K562 (cell line): Measurements from ENCODE around the gene SIGLEC15. TPM values are rescaled to one million over a fixed set of nuclear protein-coding genes. Genes with fewer than 3 reads are reported as not detected.

Experiments
- ATAC-seq: fragments of 200-7000 bp; cut with Tn5 transposase; 3 replicates; pipeline ENCODE4 v1.9.1; 2020; ENCODE audit warnings: moderate library complexity
- BruUV-seq: library from RNA; stranded (reverse); fragments of 400-500 nt; replicated peaks from 2 replicates; lab custom pipeline; 2021; lab: Mats Ljungman, UMichigan
- CTCF ChIA-PET: fragments of 300-600 bp; formaldehyde crosslinking; extraction: SDS; loops from one replicate; lab custom pipeline; 2021; ENCODE audit warnings: low intra/inter-chr PET ratio; lab: Yijun Ruan, JAX
- POLR2A ChIA-PET: fragments of 300-600, 350-650 bp; sonication (Branson Sonifier 250); formaldehyde crosslinking; extraction: SDS; loops from one replicate; lab custom pipeline; 2021; ENCODE audit warnings: antibody characterized with exemption, inconsistent platforms; lab: Yijun Ruan, JAX
- DNase-seq, 4 experiments: peaks; one replicate each; pipeline versions ENCODE4 v3.0.0 to v3.0.0-alpha.2; 2011 to 2018; ENCODE audit warnings: low spot score in 3 of 4, mixed read lengths in 3 of 4; ENCODE audit errors: extremely low read depth in 1 of 4
- FAIRE-seq: peaks from 2 replicates; lab custom pipeline; 2011; peaks lifted over from hg19 to GRCh38; lab: Jason Lieb, UNC
- H2AFZ ChIP-seq: 2 replicates; pipeline ENCODE4 v1.6.0; 2011; ENCODE audit warnings: low read depth, low read length, control low read depth, inconsistent platforms
- H3K27ac ChIP-seq: fragments of 200-600 bp; 3 replicates; pipeline ENCODE4 v1.8.0; 2011; ENCODE audit warnings: low read depth, mild to moderate bottlenecking, control low read depth, inconsistent platforms, low read length, moderate library complexity, mixed read lengths; ENCODE audit errors: extremely low read depth
- H3K27me3 ChIP-seq, 2 experiments: fragments of 300-600 bp in 1 of 2; 2 replicates in 1 of 2; 3 replicates in 1 of 2; pipeline versions ENCODE4 v1.6.0 to v1.8.0; 2011; ENCODE audit warnings: inconsistent platforms in 2 of 2, low read length in 2 of 2, mild to moderate bottlenecking in 1 of 2, mixed read lengths in 1 of 2, moderate library complexity in 1 of 2; ENCODE audit not compliant: control insufficient read depth in 2 of 2, insufficient read depth in 2 of 2
- H3K36me3 ChIP-seq: fragments of 300-600 bp; 3 replicates; pipeline ENCODE4 v1.8.0; 2011; ENCODE audit warnings: mild to moderate bottlenecking, low read length, inconsistent platforms; ENCODE audit not compliant: control insufficient read depth, insufficient read depth
- H3K4me1 ChIP-seq, 2 experiments: fragments of 200-600 bp in 1 of 2; replicated peaks in 1 of 2; 2 replicates in 1 of 2; 3 replicates in 1 of 2; pipeline versions ENCODE4 v1.5.1 to v1.8.0; 2011; ENCODE audit warnings: inconsistent platforms in 2 of 2, low read length in 2 of 2, mild to moderate bottlenecking in 1 of 2, mixed read lengths in 1 of 2, moderate library complexity in 1 of 2; ENCODE audit not compliant: control insufficient read depth in 2 of 2, insufficient read depth in 2 of 2
- H3K4me2 ChIP-seq: 2 replicates; pipeline ENCODE4 v1.6.1; 2011; ENCODE audit warnings: low read length, control low read depth, inconsistent platforms, mixed read lengths; ENCODE audit not compliant: insufficient read depth
- H3K4me3 ChIP-seq: fragments of 200-600 bp; sonication (generic), shearing (Covaris generic); 2 replicates; pipeline ENCODE4 v1.5.1; 2016; ENCODE audit warnings: control low read depth, inconsistent platforms
- H3K79me2 ChIP-seq: fragments of 200-600 bp; 3 replicates; pipeline ENCODE4 v1.8.0; 2011; ENCODE audit warnings: low read length, inconsistent platforms; ENCODE audit not compliant: control insufficient read depth, insufficient read depth
- H3K9ac ChIP-seq, 2 experiments: 2 replicates each; pipeline versions ENCODE4 v1.6.0 to v1.6.1; 2011; ENCODE audit warnings: low read depth in 2 of 2, low read length in 2 of 2, control low read depth in 1 of 2, inconsistent platforms in 1 of 2, mild to moderate bottlenecking in 1 of 2, mixed read lengths in 1 of 2; ENCODE audit not compliant: insufficient read depth in 1 of 2
- H3K9me1 ChIP-seq: one replicate; pipeline ENCODE4 v1.6.0; 2011; ENCODE audit warnings: inconsistent platforms, mild to moderate bottlenecking, low read length, moderate library complexity; ENCODE audit not compliant: control insufficient read depth, insufficient read depth
- H3K9me3 ChIP-seq: replicated peaks from 2 replicates; pipeline ENCODE4 v1.5.1; 2011; ENCODE audit warnings: low read depth, low read length, inconsistent platforms; ENCODE audit not compliant: control insufficient read depth, insufficient read depth
- H4K20me1 ChIP-seq: replicated peaks from 2 replicates; pipeline ENCODE4 v1.6.1; 2011; ENCODE audit warnings: low read length, inconsistent platforms, mixed read lengths; ENCODE audit not compliant: control insufficient read depth, insufficient read depth
- GTF2F1 ChIP-seq: IDR thresholded peaks from 2 replicates; pipeline ENCODE4 v1.6.1; 2011; ENCODE audit warnings: low read depth, low read length, improper control_type of control experiment
- RAD21 ChIP-seq, 2 experiments: fragments of 250-450 bp in 1 of 2; fragments of 450-650 bp in 1 of 2; sonication (Bioruptor Pico) in 1 of 2; formaldehyde crosslinking in 1 of 2; IDR thresholded peaks in 1 of 2; conservative IDR thresholded peaks in 1 of 2; 2 replicates each; pipeline versions ENCODE4 v1.4.0 to v1.8.0; 2020 to 2022; ENCODE audit warnings: mild to moderate bottlenecking in 2 of 2, moderate library complexity in 1 of 2
- SMC3 ChIP-seq: conservative IDR thresholded peaks from 2 replicates; pipeline ENCODE4 v1.6.1; 2011; ENCODE audit warnings: low read depth, low read length, improper control_type of control experiment; ENCODE audit not compliant: insufficient read depth
- ZKSCAN1 ChIP-seq: fragments of 150-350 bp; IDR thresholded peaks from 2 replicates; pipeline ENCODE4 v1.6.1; 2016; ENCODE audit warnings: low read depth, low read length
- ZNF778 ChIP-seq: fragments of 450-650 bp; formaldehyde crosslinking; IDR thresholded peaks from 2 replicates; pipeline ENCODE4 v1.4.0; 2020; ENCODE audit warnings: mild to moderate bottlenecking, moderate library complexity
- WGBS: fragments of 100-300 bp; shearing (Covaris generic); methylation state at CpG from one replicate; pipeline ENCODE4 v1.1.6; 2016; ENCODE audit warnings: low coverage, mixed read lengths; ENCODE audit not compliant: insufficient coverage; ENCODE audit errors: missing lambda C conversion rate; 5-methylcytosine and 5-hydroxymethylcytosine counted together
- in situ Hi-C: fragments of 300-500 bp; cut with MboI; formaldehyde crosslinking; loops from 4 replicates; pipeline ENCODE4 v1.15.0; 2018; ENCODE audit warnings: inconsistent platforms, mixed read lengths
- intact Hi-C: fragments of 100-400 bp; cut with micrococcal nuclease; formaldehyde crosslinking; loops from 2 replicates; pipeline ENCODE4 v1.14.2; 2022
- polyA plus RNA-seq, 8 experiments: library from polyadenylated mRNA; depleted of rRNA in 4 of 8; stranded (reverse) in 5 of 8; unstranded in 3 of 8; fragments of >200 nt; fragmentation: Nextera tagmentation in 2 of 8; fragmentation: Illumina TruSeq in 1 of 8; extraction: Ambion mirVana in 2 of 8; extraction: Trizol in 1 of 8; gene quantifications; 2 replicates each; pipeline versions ENCODE4 v1.2.1 to v1.2.3, GENCODE V29; 2011 to 2014; ENCODE audit warnings: inconsistent platforms in 1 of 8, missing spikeins in 1 of 8
- total RNA-seq, 7 experiments: library from RNA; depleted of rRNA in 6 of 7; stranded (reverse); fragments of >200 nt in 6 of 7; fragmentation: Illumina TruSeq in 2 of 7; extraction: Trizol in 2 of 7; gene quantifications; 2 replicates each; pipeline versions ENCODE4 v1.2.1 to v1.2.3, GENCODE V29; 2011 to 2021; ENCODE audit warnings: low replicate concordance in 1 of 7
- TF ChIP-seq, protein P1 (sequence below), 2 experiments: fragments of 450-650 bp; formaldehyde crosslinking in 1 of 2; IDR thresholded peaks; 2 replicates each; pipeline versions ENCODE4 v1.4.0 to v1.6.1; 2014 to 2020; ENCODE audit warnings: mild to moderate bottlenecking in 2 of 2, borderline replicate concordance in 1 of 2, low read depth in 1 of 2
- TF ChIP-seq, protein P2 (sequence below), 3 experiments: IDR thresholded peaks in 2 of 3; conservative IDR thresholded peaks in 1 of 3; 2 replicates each; pipeline ENCODE4 v1.5.1; 2011 to 2012; ENCODE audit warnings: low read length in 3 of 3, mild to moderate bottlenecking in 3 of 3, control low read depth in 2 of 3, improper control_type of control experiment in 1 of 3, inconsistent platforms in 1 of 3, low read depth in 1 of 3, mixed read lengths in 1 of 3, moderate library complexity in 1 of 3; ENCODE audit not compliant: insufficient read depth in 2 of 3

Gene SIGLEC15
- total and polyA plus RNA-seq, 9 of the 15 experiments (the other 6 are each of a cell fraction or from before 2014, with no cell fraction given), result not detected

DNA sequence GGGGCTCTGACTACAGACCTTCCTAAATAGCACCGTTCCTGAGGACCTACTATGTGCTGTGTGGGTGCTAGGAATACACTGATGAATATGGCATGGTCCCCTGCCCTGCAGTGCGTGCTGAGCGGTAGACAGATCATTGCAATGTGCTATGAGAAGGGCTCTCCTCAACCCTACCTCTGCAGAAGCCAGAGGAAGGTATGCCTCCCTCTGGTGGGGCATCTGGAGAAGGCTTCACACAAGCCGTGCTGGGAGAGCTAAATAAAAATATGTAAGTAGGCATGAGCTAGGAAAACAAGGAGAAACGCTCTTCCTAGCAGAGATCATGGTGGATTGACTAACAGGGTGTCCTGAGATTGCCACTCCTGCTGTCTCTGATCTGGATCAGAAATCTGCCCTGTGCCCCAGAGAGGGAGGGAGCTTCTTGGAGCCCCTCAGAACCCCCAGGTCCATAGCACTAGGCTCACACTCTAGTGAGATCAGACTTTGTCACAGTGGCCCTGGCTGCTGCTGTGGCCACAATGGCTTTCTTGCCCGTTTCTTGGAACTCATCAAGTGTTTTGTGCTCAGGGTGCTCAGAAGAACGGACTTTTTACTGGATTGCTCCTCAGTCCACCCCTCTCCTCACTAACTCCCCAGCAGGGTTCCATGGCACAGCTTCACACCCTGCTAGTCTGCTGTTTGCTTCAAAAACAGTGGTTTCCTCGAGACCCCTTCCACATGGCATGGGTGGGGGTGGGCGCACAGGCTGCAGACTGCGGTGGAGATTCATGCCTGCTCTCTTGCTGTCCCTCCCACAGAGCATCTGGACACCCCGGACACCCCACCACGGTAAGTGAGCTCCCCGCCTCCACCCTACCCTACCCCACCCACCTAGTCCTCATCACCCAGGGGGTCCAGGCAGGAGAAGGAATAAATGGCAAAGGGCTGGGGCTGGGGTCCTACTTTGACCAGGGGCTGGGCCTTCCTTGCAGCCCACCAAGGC lies 14.2 kb downstream of the SIGLEC15 start:
- Histone ChIP-seq H3K4me2 (no peak overlapping the region), H3K9me1 (no peaks in the 10 kb centered on the region), H3K9ac (no peak overlapping the region), H3K27ac (no peak overlapping the region), H3K36me3 (no peaks in the 10 kb centered on the region), H4K20me1 (no peaks in the 10 kb centered on the region), H3K4me1 (peaks cover 3% of the 10 kb centered on the region in 2 experiments; a peak in 4 of 5 replicates), H2AFZ (no peak overlapping the region), H3K4me3 (no peak overlapping the region), H3K9me3 (no peaks in the 10 kb centered on the region), H3K27me3 (peaks cover 0 to 5% of the 10 kb centered on the region in 2 experiments; a peak in 2 of 5 replicates), H3K79me2 (no peaks in the 10 kb centered on the region)
- ChIA-PET POLR2A (interaction anchor here (0.7 kb wide), 1 partner anchor 345 kb away, joined by 3 read pairs; no protein-coding TSS in a partner anchor), CTCF (interaction anchor here (1.0 kb wide), 1 partner anchor 116 kb away, joined by 3 read pairs; the partner anchor contains the start of gene SLC14A1)
- peak; percentile 79 for ATAC-seq
- in situ Hi-C loops, result no loop called here
- TF ChIP-seq GTF2F1 (no peak), ZKSCAN1 (peak; percentile 64; the same call in 1 of the 2 replicates), RAD21 (CRISPR knock-in tag; conservative IDR thresholded peaks at IDR 0.05 in 1 of 2, IDR thresholded peaks at IDR 0.05 in 1 of 2) (peak; percentile 42 to 50), SMC3 (0 out of 2 replicates have a peak, but pooled peaks have one; percentile 22), ZNF778 (CRISPR knock-in tag) (no peak)
- TF ChIP-seq, protein P1, sequence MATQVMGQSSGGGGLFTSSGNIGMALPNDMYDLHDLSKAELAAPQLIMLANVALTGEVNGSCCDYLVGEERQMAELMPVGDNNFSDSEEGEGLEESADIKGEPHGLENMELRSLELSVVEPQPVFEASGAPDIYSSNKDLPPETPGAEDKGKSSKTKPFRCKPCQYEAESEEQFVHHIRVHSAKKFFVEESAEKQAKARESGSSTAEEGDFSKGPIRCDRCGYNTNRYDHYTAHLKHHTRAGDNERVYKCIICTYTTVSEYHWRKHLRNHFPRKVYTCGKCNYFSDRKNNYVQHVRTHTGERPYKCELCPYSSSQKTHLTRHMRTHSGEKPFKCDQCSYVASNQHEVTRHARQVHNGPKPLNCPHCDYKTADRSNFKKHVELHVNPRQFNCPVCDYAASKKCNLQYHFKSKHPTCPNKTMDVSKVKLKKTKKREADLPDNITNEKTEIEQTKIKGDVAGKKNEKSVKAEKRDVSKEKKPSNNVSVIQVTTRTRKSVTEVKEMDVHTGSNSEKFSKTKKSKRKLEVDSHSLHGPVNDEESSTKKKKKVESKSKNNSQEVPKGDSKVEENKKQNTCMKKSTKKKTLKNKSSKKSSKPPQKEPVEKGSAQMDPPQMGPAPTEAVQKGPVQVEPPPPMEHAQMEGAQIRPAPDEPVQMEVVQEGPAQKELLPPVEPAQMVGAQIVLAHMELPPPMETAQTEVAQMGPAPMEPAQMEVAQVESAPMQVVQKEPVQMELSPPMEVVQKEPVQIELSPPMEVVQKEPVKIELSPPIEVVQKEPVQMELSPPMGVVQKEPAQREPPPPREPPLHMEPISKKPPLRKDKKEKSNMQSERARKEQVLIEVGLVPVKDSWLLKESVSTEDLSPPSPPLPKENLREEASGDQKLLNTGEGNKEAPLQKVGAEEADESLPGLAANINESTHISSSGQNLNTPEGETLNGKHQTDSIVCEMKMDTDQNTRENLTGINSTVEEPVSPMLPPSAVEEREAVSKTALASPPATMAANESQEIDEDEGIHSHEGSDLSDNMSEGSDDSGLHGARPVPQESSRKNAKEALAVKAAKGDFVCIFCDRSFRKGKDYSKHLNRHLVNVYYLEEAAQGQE (IDR thresholded peaks at IDR 0.05; ENCODE audit: borderline replicate concordance), result peak; percentile 41; the same call in 1 of the 2 replicates
- TF ChIP-seq, protein P1 (CRISPR knock-in tag; IDR thresholded peaks at IDR 0.05; ENCODE audit: low read depth), result no peak
- TF ChIP-seq, protein P2, sequence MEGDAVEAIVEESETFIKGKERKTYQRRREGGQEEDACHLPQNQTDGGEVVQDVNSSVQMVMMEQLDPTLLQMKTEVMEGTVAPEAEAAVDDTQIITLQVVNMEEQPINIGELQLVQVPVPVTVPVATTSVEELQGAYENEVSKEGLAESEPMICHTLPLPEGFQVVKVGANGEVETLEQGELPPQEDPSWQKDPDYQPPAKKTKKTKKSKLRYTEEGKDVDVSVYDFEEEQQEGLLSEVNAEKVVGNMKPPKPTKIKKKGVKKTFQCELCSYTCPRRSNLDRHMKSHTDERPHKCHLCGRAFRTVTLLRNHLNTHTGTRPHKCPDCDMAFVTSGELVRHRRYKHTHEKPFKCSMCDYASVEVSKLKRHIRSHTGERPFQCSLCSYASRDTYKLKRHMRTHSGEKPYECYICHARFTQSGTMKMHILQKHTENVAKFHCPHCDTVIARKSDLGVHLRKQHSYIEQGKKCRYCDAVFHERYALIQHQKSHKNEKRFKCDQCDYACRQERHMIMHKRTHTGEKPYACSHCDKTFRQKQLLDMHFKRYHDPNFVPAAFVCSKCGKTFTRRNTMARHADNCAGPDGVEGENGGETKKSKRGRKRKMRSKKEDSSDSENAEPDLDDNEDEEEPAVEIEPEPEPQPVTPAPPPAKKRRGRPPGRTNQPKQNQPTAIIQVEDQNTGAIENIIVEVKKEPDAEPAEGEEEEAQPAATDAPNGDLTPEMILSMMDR (IDR thresholded peaks at IDR 0.05 in 2 of 3, conservative IDR thresholded peaks at IDR 0.05 in 1 of 3; ENCODE audit: insufficient read depth in 2 of 3, low read depth in 1 of 3, low read length in 3 of 3), result peak; percentile 29 to 52 (median 35); a peak in 3 of 6 replicates
- intact Hi-C loops, result loop anchor here (5.0 to 10.0 kb wide), 2 partner anchors 115 to 172 kb away; partner anchors contain the start of gene SLC14A1
- FAIRE-seq, result no peak
- BruUV-seq, result no TSS peak
- DNase-seq, result peak in 2 of 4 experiments; percentile 13 to 25
- 3% methylated on average over 10 of the region's 13 CpGs for WGBS
